Measurements from ENCODE around the gene TMEM233.

The TMEM233 gene

GRCh38 chr12:119593578-119594398 lies at the start of gene TMEM233:
TMEM233 (plus strand) TSS chr12:119593774; CDS start chr12:119593849, 75 bp downstream.
- DNase-seq (ENCODE audit: low read depth in 2 of 2) = no peak

- peak; percentile 16 to 31 for DNase-seq (ENCODE audit: low read depth in 2 of 2)
Observed at GRCh38 chr12:119544765-119545625, 48.6 kb upstream of the TMEM233 start.

- no peak for DNase-seq (ENCODE audit: low read depth in 2 of 2)
Observed at GRCh38 chr12:119546340-119546739, 47.2 kb upstream of the TMEM233 start.

- no peak for DNase-seq (ENCODE audit: low read depth in 2 of 2)
Observed at GRCh38 chr12:119547001-119547400, 46.6 kb upstream of the TMEM233 start.

- DNase-seq (ENCODE audit: low read depth in 2 of 2) = no peak
Observed at GRCh38 chr12:119556854-119557253, 36.7 kb upstream of the TMEM233 start.

GRCh38 chr12:119565404-119565803 lies 28.2 kb upstream of the TMEM233 start:
- DNase-seq (ENCODE audit: low read depth in 2 of 2) = no peak

GRCh38 chr12:119570771-119571170 lies 22.8 kb upstream of the TMEM233 start:
- no peak for DNase-seq (ENCODE audit: low read depth in 2 of 2)

GRCh38 chr12:119573086-119573485 lies 20.5 kb upstream of the TMEM233 start:
- no peak for DNase-seq (ENCODE audit: low read depth in 2 of 2)

- DNase-seq (ENCODE audit: low read depth in 2 of 2) = no peak
Observed at GRCh38 chr12:119574255-119574654, 19.3 kb upstream of the TMEM233 start.

- DNase-seq (ENCODE audit: low read depth in 2 of 2) = no peak
Observed at GRCh38 chr12:119576118-119576810, 17.3 kb upstream of the TMEM233 start.

- DNase-seq (ENCODE audit: low read depth in 2 of 2) = no peak
Observed at GRCh38 chr12:119576915-119577314, 16.7 kb upstream of the TMEM233 start.

- no peak for DNase-seq (ENCODE audit: low read depth in 2 of 2)
Observed at GRCh38 chr12:119578112-119578511, 15.5 kb upstream of the TMEM233 start.

GRCh38 chr12:119589097-119589496 lies 4.5 kb upstream of the TMEM233 start:
- no peak for DNase-seq (ENCODE audit: low read depth in 2 of 2)

- DNase-seq (ENCODE audit: low read depth in 2 of 2) = no peak
Observed at GRCh38 chr12:119589634-119590033, 3.9 kb upstream of the TMEM233 start.

GRCh38 chr12:119592232-119592631 lies 1.3 kb upstream of the TMEM233 start:
- DNase-seq (ENCODE audit: low read depth in 2 of 2) = no peak

GRCh38 chr12:119594399-119594730 lies 791 bp downstream of the TMEM233 start:
- no peak for DNase-seq (ENCODE audit: low read depth in 2 of 2)

- no peak for DNase-seq (ENCODE audit: low read depth in 2 of 2)
Observed at GRCh38 chr12:119594772-119595445, 1.3 kb downstream of the TMEM233 start.

- no peak for DNase-seq (ENCODE audit: low read depth in 2 of 2)
Observed at GRCh38 chr12:119598159-119598558, 4.6 kb downstream of the TMEM233 start.

GRCh38 chr12:119601877-119602733 lies 8.5 kb downstream of the TMEM233 start:
- DNase-seq (ENCODE audit: low read depth in 2 of 2) = no peak

GRCh38 chr12:119602734-119603094 lies 9.1 kb downstream of the TMEM233 start:
- no peak for DNase-seq (ENCODE audit: low read depth in 2 of 2)

GRCh38 chr12:119603767-119604166 lies 10.2 kb downstream of the TMEM233 start:
- no peak for DNase-seq (ENCODE audit: low read depth in 2 of 2)

Measured in fibroblast of skin of left biceps (primary cell).